GM18511 (cell line): Measurements from ENCODE around the gene PHKA2.
"Not testable (repeated sequence)": the region's sequence is repeated elsewhere in the genome, so short reads cannot be mapped to it uniquely, and the experiment has no call there.

ENCODE experiments used
- ATAC-seq: cut with Tn5 transposase; IDR thresholded peaks from one replicate; pipeline ENCODE4 v1.9.1; 2021; ENCODE audit warnings: mild to moderate bottlenecking, moderate library complexity; ENCODE audit not compliant: unreplicated experiment

The PHKA2 gene

DNA sequence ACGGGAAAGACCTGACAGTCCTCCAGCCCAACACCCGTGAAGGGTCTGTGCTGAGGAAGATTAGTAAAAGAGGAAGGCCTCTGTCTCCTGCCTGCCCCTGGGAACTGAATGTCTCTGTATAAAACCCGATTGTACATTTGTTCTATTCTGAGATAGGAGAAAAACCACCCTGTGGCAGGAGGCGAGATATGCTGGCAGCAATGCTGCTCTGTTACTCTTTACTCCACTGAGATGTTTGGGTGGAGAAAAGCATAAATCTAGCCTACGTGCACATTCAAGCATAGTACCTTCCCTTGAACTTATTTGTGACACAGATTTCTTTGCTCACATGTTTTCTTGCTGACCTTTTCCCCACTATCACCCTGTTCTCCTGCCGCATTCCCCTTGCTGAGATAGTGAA lies 3.7 kb downstream of the PHKA2 start:
- ATAC-seq = not testable (repeated sequence)

DNA sequence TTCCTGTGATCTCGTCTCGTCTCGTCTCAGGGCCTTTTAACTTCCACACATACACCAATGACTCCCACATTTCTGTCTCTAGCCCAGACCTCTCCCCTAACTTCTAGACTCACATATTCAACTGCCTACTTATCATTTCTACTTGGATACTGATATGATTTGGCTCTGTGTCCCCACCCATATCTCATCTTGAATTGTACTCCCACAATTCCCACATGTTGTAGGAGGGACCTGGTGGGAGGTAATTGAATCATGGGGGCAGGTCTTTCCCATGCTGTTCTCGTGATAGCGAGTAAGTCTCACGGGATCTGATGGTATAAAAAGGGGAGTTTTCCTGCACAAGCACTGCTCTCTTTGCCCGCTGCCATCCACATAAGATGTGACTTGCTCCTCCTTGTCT lies 8.9 kb downstream of the PHKA2 start:
- ATAC-seq = no peak

DNA sequence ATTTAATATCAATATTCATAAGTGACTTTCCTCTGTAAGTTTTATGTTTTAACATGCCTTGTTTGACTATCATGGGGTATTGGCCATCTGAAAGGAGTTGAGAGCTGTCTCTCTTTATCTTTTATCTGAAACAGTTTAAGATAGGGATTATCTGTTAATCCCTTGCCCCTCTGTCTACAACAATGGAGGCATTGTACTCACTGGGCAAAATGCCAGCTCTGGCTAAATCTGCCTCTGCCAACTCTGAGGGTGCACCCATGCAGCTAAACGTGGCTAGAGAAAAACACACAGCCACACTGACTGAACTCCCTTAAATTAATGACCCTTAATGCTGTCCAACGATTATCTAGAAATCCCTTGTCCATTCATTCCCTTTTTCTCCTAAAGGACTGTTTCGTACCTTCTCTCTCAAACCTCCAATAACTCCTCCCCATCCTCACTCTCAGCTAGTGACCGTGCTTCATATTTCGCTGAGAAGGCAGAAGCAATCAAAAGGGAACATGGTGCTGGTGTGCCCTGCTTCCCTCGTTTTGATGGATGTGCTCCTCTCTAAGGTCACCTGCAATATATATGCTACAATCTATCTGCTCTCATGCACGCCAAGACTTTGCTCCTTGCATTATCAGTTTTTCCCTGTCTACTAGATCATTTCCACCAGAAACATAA lies 10.3 kb downstream of the PHKA2 start:
- no peak for ATAC-seq

DNA sequence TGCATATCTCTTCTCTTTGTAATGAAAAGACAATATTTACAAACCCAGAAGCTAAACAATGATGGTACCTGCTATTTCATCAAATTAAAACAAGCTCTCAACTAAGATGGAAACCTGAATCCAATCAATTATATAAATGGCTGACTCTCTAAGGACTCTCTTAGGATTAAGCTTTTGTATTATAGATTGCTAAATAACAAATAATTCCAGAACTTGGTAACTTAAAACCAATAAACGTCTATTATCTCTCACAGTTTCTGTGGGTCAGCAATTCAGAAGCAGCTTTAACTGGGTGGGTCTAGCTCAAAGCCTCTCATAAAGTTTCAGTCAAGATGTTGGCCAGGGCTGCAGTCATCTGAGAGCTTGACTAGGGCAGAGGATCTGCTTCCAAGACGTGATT lies 12.4 kb downstream of the PHKA2 start:
- ATAC-seq = no peak

DNA sequence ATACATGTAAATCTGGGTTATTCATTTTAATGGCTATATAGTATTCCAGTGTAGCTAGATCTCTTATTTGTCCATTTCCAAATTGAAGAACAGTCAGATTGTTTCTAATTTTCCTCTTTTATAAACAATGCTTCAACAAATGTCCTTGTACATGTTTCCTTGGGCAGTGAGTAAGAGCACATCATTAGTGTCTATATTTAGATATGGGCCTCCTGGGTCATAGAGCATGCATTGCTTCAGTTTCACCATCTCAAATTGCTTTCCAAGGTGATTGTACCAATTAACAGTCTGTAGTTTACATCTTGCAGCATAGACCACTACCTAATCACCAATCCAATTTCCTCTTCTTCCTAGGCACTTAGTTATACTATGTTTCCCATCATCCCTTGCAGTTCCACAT lies 13.4 kb downstream of the PHKA2 start:
- ATAC-seq = no peak

DNA sequence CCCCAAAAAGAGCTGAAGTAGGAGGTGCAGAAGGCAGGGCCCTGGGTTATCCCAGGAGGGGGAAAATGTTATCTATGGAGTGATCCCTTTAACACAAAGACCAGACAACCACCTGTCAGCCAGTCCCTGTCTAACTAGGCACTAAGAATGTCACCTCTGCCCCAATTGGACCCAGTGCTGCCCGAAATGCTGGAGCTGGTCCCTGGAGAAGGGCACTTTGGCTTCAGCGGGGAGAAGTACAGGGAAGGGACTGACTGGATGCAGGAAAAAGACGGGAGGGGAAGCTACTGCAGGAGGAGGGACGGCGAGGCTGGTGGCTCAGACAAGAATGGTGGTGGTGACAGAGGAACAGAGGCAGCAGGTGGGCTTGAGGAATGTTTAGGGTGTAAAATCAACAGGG lies 17.3 kb downstream of the PHKA2 start:
- no peak for ATAC-seq

DNA sequence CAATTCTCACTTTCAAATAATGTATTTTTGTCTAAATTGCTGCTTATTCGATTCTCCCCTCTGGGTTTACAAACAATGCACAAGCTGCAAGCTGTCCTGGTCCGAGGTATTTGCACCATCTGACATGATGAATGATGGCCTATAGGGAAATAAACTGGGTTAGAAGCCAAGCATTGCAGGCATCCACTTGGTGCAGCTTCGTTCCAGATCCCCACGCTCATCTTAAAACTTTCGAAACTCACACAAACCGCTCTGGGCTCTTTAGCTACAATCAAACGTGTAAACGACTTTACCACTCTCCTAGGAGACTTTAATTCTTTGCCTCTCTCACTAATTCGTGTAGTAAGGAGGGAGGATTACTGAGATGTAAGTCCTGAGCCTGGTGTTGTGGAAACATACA lies 19.0 kb downstream of the PHKA2 start:
- ATAC-seq = no peak

DNA sequence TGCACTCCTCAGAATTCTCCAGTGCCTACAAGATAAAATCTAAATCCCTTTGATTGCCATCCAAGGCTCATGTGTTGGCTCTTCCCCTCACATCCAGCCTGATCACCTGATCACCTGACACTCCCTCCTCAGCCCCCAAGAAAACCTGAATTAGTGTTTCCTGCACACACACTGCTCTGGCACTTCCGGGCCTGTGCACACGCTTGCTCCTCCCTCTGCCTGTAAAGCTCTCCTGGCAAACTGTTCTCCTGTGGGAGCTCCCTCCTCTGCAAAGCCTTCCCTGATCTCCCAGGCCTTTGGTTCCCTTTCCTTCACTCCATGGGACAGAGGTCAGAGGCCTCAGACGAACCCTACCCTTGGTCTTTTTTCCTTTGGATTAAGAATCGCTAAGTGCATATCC lies 19.9 kb downstream of the PHKA2 start:
- no peak for ATAC-seq

DNA sequence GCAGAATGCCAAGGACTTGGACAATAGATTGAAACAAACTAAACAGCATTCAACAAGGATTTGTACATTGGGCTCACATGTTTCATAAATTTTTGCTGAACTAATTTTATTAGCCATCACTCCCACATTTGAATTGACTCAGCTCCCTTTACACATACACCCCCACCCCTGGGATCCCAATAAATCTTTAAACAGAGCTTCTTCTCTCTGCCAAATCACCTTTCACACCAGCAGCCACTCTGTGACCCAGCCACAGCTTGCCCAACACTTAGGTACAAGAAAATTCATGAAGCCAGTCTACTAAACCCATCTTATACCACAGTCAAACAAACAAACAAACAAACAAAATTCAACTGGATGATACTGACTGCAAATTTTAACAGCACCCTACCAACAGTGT lies 21.6 kb downstream of the PHKA2 start:
- ATAC-seq = no peak

DNA sequence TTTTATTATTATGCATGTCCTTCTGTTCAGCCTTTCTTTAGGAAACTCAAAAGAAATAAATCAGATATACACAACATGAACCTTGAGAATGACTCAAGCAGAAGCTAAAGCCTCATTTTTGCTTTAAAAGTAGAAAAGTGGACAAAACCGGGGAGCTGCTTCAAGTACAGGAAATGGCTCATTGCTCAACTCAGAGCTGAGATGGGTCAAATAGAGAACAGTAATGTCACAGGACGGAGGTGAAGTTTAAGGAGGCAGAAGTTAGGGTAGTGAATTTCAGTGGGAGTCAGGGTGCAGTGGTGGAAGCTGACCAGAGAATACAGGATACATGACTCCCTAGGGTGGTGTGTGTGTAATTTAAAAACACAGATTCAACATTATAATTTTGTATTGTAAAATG lies 22.2 kb downstream of the PHKA2 start:
- ATAC-seq = no peak

DNA sequence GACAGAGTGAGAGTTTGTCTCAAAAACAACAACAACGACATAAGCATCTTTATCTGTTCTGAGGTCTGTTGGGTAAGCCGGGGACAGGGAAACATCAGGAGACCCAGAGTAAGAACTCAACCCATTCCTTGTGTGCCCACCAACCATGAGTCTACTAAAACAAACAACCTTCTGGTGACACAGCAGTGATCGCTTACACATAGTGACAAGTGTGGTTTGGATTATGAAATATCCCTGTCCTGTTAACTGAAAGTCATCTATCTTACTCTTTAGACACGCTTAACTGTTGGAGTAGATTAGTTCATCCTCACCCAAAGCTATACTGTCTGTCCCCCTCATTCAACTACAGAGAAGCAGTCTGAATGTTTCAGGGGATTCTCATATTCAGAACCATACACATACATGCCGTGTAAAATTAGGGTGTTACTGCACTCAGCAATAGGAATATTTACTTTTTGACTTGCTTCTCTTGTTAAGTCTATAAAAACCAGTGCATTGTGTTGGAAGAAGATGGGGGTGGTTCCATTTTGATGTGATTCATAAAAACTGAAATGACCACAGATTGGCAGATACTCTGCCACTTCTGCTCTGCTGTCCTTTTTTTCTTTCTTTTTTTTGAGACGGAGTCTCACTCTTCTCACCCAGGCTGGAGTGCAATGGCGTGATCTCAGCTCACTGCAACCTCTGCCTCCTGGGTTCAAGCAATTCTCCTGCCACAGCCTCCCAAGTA lies 27.4 kb downstream of the PHKA2 start:
- ATAC-seq = no peak

DNA sequence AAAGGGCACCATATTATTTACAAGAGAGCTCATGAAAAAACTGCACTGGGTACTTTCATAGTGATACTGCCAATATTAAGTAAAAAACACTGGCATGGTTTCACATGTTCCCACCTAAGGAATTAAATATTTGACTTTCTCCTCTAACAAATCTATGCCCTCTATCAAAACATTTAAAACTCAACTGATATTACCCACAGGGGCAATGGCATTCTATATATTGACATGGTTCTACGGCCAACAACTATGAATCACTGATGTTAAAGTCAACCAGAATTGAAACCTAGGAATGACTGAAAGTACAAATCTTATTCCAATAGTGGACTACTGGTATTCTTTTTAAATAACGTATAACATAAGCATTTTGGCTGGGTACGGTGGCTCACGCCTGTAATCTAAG lies 28.2 kb downstream of the PHKA2 start:
- no peak for ATAC-seq

DNA sequence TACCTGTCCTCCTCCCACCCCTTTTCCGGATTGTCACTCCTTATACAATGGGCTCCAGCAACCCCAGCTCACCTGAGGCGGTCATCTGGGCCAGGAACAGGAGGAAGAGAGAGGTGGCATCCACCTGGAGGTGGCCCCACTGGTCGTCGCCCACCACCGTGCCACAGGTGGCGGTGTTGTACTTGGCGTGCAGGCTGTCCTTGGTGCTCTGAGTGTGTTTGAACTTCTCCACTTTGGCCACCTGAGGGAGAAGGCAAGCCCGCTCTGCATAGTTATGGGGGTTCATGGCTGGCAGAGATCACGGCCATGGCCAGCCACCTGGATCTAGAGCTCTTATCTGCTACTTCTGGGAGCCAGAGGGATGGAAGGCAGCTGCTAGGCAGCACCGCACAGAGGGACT lies 32.9 kb downstream of the PHKA2 start:
- ATAC-seq = no peak

DNA sequence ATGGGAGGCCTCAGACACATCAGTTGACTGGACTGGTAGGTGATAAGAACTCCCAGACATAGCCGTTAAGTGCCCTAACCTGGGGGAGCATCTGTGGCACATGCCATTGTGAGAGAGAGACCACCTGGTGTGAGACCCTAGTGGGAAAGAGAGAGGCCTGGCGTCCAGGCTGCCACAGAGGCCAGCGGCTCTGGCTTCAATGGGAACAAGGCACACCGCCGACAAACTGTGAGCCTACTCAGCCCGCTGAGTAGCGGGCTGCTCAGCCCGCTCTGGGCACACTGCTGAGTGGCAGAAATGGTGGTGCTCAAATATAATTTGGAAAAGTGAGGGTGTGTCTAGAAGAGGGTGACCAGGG lies 34.0 kb downstream of the PHKA2 start:
- no peak for ATAC-seq

DNA sequence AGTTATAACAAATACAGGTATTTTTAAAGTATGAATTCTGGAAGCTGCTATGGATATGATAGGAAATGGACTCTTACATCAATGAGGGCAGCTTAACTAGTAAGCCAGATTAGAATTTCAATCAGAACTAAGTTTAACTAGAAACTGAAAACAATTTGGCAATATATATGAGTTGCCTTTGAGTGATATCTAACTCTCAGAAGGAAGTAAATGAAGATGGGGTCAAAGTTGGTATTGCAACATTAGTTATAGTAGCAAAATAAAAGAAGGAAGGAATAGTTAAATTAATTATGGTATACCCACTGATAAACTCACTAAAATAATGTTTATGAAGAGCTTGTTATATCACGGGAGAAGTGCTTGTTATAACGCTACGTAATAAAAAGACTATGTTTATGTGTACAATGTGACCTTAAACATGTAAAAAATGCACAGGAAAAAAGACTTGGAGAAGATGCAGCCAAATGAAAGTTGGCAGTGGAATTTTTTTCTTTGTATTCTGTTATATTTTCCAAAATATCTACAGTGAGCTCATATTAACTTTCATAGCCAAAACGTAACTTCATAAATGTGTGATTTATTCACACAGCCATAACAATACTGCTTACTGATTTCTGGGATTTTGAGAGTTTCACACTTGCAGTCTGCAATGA lies 34.5 kb downstream of the PHKA2 start:
- ATAC-seq = no peak

DNA sequence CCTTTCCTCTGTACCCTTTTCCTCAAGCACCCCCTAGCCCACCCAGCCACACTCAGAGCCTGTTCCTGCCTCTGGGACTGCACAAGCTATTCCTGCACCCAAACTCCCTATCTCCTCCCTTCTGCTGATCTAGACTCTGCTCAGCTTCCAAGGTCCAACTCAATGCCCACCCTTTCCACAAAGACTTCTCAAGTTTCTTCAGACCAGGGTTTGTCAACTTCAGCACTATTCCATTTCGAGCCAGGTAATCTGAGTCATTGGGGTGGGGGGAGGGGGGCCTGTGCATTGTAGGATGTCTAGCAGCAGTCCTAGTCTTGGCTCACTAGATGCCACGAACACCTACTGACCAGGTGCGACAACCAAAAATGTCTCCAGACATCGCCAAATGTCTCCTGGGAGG lies 37.3 kb downstream of the PHKA2 start:
- ATAC-seq = no peak

DNA sequence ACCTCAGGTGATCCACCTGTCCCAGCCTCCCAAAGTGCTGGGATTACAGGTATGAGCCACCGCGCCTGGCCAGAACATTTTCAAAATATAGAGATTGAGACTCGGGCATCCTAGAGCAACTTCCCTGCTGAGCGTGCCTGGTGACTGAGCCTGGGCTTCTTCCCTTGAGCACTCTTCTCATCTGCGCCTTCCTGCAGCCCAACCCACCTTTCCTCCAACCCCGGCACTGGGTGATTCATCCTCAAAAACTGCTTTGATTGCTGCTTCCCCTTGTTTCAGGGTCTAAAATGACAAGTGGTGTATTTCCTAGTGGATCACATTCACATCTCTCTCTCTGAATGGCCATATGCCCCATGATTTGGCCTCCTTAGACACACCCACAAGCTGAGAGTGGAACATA lies 37.8 kb downstream of the PHKA2 start:
- no peak for ATAC-seq

DNA sequence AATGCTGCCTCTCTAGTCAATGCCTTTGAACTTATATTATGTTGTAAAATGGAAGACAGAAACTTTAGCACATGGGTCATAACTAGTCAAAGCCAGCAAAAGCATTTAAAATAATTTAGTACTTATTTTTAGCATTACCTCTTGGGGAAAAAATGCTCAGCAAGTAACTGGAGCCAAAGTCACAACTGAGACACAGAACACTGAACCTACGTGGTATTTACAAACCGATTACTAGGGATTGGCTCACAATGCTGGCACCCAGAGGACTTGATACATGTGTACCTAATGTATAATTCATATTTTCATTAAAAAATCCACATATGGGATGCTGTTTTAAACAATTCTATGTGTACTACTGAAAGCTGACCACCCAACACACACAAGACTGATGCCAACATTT lies 38.4 kb downstream of the PHKA2 start:
- ATAC-seq = no peak

DNA sequence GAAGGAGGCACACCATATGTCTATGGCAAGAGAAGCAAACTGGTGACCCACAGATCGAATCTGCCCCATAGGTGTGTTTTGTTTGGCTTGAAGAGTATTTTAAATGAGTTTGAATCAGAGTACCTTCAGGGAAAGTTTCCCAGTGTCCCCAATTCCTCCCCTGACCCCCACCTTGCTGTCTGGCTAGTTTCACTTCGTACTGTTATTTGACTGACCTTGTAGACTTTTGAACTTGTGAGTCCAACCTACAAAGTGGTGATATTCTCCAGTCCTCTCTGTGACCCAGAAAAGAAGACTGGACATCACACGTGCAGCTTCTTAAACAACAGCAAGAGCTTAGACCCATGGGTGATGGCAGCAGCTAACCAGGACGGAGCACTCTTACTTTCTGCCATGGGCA lies 39.4 kb downstream of the PHKA2 start:
- ATAC-seq = no peak

DNA sequence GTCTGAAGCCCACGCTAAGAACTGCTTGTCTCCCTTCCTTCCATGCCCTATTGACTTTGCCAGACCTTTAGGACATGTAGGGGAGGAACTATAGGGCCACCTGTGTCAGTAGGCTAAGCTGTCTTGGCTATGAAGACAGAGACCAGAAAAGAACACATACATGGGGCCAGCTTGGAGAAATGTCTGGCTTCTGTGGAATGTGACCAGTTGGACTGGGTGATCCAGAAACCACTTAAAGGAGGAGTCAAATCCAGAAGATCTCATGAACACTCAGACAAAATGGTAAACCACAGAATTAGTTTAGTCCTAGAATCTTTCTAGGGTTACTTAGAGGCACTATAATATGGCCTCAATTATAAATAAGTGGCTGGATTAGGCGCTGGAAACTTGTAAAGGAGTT lies 42.0 kb downstream of the PHKA2 start:
- no peak for ATAC-seq

DNA sequence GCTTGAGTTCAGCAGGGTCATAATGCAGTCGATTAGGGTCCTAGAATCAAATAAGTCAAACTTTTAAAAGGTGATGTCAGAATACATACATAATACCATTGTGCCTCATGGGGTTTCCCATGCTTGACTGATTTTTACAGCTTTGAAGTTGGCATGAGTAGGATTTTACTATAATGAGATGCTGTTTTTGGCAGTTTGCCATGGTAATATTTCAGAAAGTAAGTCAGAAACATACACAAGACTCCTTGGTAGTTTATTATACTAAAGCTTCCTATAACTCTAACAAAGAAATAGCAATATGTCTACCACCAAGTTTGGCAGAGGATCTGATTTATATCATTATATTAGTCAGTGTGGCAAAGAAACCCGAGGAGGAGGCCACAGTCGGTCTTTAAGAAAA lies 45.2 kb downstream of the PHKA2 start:
- no peak for ATAC-seq

DNA sequence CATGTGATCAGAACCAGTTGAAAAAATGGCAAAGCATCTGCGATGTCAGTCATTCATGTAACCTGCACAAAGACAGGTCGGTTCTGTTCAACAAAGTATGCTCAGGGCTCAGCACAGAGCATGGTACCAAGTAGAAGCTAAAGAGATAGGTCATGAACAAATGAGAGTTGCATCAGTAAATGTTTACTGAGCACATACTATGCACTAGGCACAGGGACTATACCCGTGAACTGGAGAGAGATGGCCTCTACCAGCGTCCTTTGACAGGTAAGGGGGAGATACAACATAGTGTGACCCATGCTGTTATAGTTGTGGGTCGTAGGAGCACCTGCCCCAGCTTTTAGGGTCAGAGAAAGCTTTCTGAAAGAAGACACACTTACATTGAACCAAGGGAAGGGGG lies 46.7 kb downstream of the PHKA2 start:
- ATAC-seq = no peak

DNA sequence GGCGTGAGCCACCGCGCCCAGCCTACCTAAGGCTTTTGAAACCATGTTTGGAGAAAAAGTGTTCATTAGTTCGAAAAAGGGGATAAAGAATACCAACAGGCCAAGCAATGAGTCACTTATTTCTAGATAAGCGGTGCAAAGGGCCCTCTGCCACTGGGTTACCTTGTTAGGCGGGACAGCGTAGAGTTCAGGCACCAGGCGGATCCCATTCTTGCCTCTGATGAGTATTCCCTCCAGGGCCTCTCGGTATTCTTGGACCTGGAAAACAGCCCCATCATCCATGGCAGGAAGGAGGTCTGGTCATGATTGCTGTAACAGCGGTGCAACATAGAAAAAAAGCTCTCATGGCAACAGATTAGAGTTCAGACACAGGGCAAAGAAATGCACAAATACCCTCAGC lies 48.0 kb downstream of the PHKA2 start:
- no peak for ATAC-seq
